Hematopoietic multipotent progenitor cell treated with erythropoietin and hydrocortisone succinate and interleukin-3 and kit ligand, for 15 days (in vitro differentiated cells): ENCODE measurements around the gene AGBL4.
"Not testable (repeated sequence)": the region's sequence is repeated elsewhere in the genome, so short reads cannot be mapped to it uniquely, and the experiment has no call there.

Experiments used
- DNase-seq: peaks from one replicate; pipeline ENCODE4 v3.0.0-alpha.2; 2015; ENCODE audit warnings: low spot score

AGBL4 gene

GRCh38 chr1:49302400-49302799 lies 721.4 kb downstream of the AGBL4 start:
- not testable (repeated sequence) for DNase-seq

- no peak for DNase-seq
Measured at GRCh38 chr1:49298304-49298703, 725.5 kb downstream of the AGBL4 start.

- DNase-seq: no peak
Measured at GRCh38 chr1:49297783-49298182, 726.0 kb downstream of the AGBL4 start.

GRCh38 chr1:49294539-49294938 lies 729.2 kb downstream of the AGBL4 start:
- no peak for DNase-seq

GRCh38 chr1:49293016-49293415 lies 730.7 kb downstream of the AGBL4 start:
- no peak for DNase-seq

DNA sequence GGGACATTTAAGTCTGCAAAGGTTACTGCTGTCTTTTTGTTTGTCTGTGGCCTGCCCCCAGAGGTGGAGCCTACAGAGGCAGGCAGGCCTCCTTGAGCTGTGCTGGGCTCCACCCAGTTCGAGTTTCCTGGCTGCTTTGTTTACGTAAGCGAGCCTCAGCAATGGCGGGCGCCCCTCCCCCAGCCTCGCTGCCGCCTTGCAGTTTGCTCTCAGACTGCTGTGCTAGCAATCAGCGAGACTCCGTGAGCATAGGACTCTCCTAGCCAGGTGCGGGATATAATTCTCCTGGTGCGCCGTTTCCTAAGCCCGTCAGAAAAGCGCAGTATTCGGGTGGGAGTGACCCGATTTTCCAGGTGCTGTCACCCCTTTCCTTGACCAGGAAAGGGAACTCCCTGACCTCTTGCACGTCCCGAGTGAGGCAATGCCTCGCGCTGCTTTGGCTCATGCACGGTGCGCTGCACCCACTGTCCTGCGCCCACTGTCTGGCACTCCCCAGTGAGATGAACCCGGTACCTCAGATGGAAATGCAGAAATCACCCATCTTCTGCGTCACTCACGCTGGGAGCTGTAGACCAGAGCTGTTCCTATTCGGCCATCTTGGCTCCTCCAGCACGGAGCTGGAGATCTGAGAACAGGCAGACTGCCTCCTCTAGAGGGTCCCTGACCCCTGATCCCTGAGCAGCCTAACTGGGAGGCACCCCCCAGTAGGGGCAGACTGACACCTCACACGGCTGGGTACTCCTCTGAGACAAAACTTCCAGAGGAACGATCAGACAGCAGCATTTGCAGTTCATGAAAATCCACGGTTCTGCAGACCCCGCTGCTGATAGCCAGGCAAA lies 766.3 kb downstream of the AGBL4 start:
- not testable (repeated sequence) for DNase-seq

DNA sequence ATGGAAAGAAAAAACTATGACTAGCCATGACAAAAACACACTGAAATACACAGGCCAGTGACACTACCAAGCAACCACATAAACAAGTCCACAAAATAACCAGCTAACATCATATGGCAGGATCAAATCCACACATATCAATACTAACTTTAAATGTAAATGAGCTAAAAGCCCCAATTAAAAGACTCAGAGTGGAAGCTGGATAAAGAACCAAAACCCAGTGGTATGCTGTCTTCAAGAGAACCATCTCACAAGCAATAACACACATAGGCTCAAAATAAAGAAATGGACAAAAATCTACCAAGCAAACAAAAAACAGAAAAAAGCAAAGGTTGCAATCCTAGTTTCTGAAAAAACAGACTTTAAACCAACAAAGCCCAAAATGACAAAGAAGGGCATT lies 770.8 kb downstream of the AGBL4 start:
- DNase-seq: no peak

GRCh38 chr1:49251019-49251784 lies 772.6 kb downstream of the AGBL4 start:
- DNase-seq: no peak

GRCh38 chr1:49240709-49241221 lies 783.0 kb downstream of the AGBL4 start:
- no peak for DNase-seq

GRCh38 chr1:49234988-49235387 lies 788.8 kb downstream of the AGBL4 start:
- no peak for DNase-seq

- DNase-seq: no peak
Measured at GRCh38 chr1:49229555-49229954, 794.2 kb downstream of the AGBL4 start.

- DNase-seq: no peak
Measured at GRCh38 chr1:49226758-49227157, 797.0 kb downstream of the AGBL4 start.

DNA sequence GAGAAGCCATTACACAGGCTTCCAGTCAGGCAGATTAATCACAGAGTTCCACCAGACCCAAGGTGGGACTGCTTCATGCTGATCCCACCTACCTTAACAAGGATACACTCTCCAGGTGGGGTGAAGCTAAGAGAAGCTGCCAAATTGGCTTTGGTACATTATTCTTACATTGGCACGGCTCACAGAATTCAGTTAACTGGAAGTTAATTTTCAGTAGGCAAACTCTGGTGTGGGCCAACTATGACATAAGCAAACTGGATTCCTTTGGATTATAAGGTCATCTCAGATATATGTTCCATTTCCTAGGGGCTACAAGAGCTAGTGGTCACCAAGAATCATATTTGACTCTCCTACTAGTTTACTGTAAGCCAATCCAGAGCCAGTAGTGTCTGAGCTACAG lies 798.3 kb downstream of the AGBL4 start:
- DNase-seq: no peak

DNA sequence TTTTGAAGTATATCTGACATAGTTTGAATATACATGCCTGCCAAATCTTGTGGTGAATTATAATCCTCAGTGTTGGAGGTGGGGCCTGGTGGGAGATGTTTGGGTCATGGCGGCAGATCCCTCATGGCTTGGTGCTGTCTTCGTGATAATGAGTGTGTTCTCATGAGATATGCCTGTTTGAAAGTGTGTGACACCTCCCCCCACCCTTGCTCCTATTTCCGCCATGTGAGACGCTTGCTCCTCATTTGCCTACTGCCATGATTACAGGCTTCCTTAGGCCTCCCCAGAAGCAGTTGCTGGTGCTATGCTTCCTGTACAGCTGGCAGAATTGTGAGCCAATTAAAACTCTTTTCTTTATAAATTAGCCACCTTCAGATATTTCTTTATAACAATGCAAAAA lies 810.5 kb downstream of the AGBL4 start:
- DNase-seq: no peak

DNA sequence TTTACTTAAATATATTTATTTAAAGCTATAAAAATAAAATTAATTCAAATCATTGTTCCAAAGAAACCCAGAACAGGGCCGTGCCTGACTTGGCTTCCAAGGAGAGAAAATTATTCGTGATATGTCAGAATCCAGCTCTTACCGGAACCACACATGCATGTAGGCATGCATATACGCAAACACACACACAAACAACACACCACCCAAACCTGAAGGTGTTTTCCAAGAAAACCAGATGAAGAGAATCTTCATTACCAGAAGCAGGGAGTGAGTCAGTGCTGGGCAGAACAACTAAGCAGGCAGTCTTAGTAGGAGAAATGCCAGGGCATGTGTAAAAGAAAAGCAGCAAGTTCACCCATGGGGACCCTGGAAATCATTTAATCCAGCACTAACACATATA lies 815.0 kb downstream of the AGBL4 start:
- DNase-seq: no peak

DNA sequence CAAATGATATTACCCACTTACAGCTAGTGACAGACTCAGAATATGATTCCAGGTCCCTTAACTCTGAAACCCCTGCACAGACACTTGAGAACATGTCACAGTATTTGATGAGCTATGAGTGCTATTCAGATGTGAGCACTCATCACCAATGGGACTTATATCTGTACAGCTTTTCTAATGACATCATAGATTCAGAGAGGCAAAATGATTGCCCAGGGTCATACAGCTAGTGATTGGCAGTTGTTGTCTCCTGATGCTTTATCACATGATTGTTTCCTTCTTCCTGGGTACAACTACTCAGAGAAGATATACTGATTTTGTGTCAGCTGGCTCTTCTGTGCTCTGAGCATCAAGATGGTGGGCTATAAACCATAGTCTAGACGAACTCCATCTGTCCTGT lies 819.0 kb downstream of the AGBL4 start:
- DNase-seq: no peak

DNA sequence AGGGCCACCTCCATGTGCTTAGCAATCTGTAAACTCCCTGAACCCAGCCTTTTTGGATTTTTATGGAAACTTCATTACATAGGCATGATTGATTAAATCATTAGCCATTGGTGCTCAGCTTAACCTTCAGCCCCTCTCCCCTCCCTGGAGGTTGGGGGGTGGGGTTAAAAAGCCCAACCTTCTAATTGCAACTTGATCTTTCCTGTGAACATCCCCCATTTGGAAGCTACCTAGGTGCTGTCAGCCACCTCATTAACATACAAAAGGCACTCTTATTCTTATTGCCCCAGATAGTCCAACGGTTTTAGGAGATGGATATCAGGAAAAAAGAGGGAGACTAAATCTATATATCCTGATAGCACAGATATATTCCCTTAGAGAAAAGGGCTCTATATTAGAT lies 823.0 kb downstream of the AGBL4 start:
- DNase-seq: no peak

DNA sequence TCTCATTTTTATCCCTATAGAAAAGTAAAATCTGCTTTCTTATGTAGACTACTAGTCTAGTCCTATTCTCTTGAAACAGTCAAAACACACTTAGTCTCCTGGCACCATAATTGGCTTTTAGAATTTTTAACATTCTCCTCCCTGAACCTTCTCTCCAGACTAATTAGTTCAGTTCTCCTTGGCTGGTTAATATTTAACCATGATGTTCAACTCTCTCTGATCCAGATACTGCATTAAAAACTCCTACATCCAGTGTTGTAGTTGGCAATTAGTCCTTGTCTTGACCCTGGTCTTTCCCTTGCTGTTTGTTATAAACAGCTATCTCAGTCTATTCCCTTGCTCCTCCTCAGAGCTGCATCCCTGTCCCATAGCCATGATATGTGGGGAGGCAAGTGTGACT lies 824.2 kb downstream of the AGBL4 start:
- DNase-seq: no peak

- DNase-seq: no peak
Measured at GRCh38 chr1:49197081-49197480, 826.7 kb downstream of the AGBL4 start.

GRCh38 chr1:49190138-49190537 lies 833.6 kb downstream of the AGBL4 start:
- no peak for DNase-seq

DNA sequence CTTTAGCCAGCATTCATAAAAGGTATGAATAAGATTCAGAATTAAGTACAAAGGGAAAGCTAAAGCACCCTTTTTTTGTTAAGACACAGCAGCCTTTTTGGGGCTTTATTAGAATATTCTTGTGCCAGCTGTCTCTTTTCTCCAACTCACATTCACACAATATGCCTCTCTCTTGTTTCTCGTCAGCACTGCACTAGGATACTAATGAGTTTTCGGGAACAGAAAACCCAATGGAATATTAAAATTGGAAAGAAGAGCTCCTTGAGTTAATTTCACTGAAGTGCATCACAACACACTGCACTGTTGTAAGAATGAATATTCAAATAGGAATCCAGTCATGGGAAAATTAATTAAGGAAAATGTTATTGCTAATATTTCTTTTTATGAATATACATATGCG lies 836.7 kb downstream of the AGBL4 start:
- no peak for DNase-seq

- DNase-seq: no peak
Measured at GRCh38 chr1:49185450-49185980, 838.2 kb downstream of the AGBL4 start.

DNA sequence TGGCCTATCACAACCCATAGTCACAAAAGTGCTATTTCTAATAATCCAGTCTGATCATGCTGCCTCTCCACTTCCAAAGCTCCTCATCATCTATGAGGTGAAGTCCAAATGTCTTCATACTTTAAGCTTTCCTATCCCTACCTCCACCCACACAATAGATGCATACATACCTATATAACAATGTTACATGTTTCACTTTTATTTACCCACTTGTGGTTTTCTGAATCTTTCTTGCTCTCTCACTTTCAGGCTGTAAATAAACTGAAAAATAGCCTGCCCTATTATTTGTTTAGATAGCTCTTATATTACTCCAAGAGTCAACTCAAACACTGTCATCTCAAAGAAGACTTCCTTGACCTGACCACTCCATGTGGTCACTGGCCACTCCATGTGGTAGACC lies 840.3 kb downstream of the AGBL4 start:
- DNase-seq: no peak
